HEK293 (cell line): Measurements from ENCODE around the gene TSKU.

ENCODE experiments used
- CTCF ChIA-PET: fragments of 350-600 bp; formaldehyde crosslinking; extraction: SDS; loops from one replicate; lab custom pipeline; 2021; ENCODE audit warnings: antibody characterized with exemption; lab: Yijun Ruan, JAX
- POLR2A ChIA-PET: fragments of 300-600 bp; formaldehyde crosslinking; extraction: SDS; loops from one replicate; lab custom pipeline; 2020; ENCODE audit warnings: antibody characterized with exemption, inconsistent platforms; lab: Yijun Ruan, JAX
- H3K27ac ChIP-seq: fragments of 200-500 bp; sonication (Bioruptor generic); 2 replicates; pipeline ENCODE4 v1.5.1; 2014; ENCODE audit warnings: low read depth, low read length, control low read depth, inconsistent platforms; ENCODE audit errors: extremely low read depth
- H3K36me3 ChIP-seq, 2 experiments: fragments of 200-500 bp in 1 of 2; sonication (Bioruptor generic) in 1 of 2; 1 replicate in 1 of 2; 2 replicates in 1 of 2; pipeline ENCODE4 v1.5.1; 2014 to 2017; ENCODE audit warnings: inconsistent platforms in 2 of 2, low read length in 2 of 2; ENCODE audit not compliant: control insufficient read depth in 2 of 2, insufficient read depth in 1 of 2
- H3K4me1 ChIP-seq: fragments of 200-500 bp; sonication (Bioruptor generic); 2 replicates; pipeline ENCODE4 v1.5.1; 2014; ENCODE audit warnings: mild to moderate bottlenecking, low read length, inconsistent platforms; ENCODE audit not compliant: control insufficient read depth, insufficient read depth
- H3K4me3 ChIP-seq: 2 replicates; pipeline ENCODE4 v1.5.1; 2011; ENCODE audit warnings: low read depth, mild to moderate bottlenecking, control low read depth, low read length, moderate library complexity
- H3K9me3 ChIP-seq: fragments of 200-500 bp; sonication (Bioruptor generic); 2 replicates; pipeline ENCODE4 v1.5.1; 2014; ENCODE audit warnings: low read depth, low read length, inconsistent platforms; ENCODE audit not compliant: control insufficient read depth, insufficient read depth
- HOXD13 ChIP-seq: sonication (generic); formaldehyde crosslinking; IDR thresholded peaks from 2 replicates; pipeline ENCODE4 v1.8.0; 2022; ENCODE audit warnings: missing genetic modification reagents, borderline replicate concordance
- PRDM2 ChIP-seq: fragments of 450-650 bp; formaldehyde crosslinking; IDR thresholded peaks from 2 replicates; pipeline ENCODE4 v1.5.1; 2016; ENCODE audit warnings: missing biosample characterization, missing genetic modification characterization, borderline replicate concordance
- SETDB1 ChIP-seq: IDR thresholded peaks from one replicate; pipeline ENCODE4 v1.6.1; 2017; ENCODE audit warnings: mild to moderate bottlenecking, low read length, moderate library complexity, mixed read lengths; ENCODE audit not compliant: insufficient read length
- ZBTB1 ChIP-seq: fragments of 450-650 bp; formaldehyde crosslinking; IDR thresholded peaks from 2 replicates; pipeline ENCODE4 v1.5.1; 2016; ENCODE audit warnings: missing biosample characterization, missing genetic modification characterization
- ZBTB21 ChIP-seq: fragments of 450-650 bp; formaldehyde crosslinking; IDR thresholded peaks from 2 replicates; pipeline ENCODE4 v1.5.1; 2017; ENCODE audit warnings: missing biosample characterization, missing genetic modification characterization
- ZBTB44 ChIP-seq: fragments of 450-650 bp; IDR thresholded peaks from 2 replicates; pipeline ENCODE4 v1.5.1; 2018; ENCODE audit warnings: missing biosample characterization, mild to moderate bottlenecking, missing genetic modification characterization
- ZFHX2 ChIP-seq: fragments of 450-650 bp; formaldehyde crosslinking; conservative IDR thresholded peaks from 2 replicates; pipeline ENCODE4 v1.5.1; 2016; ENCODE audit warnings: missing biosample characterization, missing genetic modification characterization
- ZFP3 ChIP-seq: fragments of 450-650 bp; formaldehyde crosslinking; IDR thresholded peaks from 2 replicates; pipeline ENCODE4 v1.5.1; 2016; ENCODE audit warnings: low read depth, missing biosample characterization, missing genetic modification characterization
- ZNF133 ChIP-seq: fragments of 450-650 bp; formaldehyde crosslinking; IDR thresholded peaks from 2 replicates; pipeline ENCODE4 v1.5.1; 2016; ENCODE audit warnings: missing biosample characterization, missing genetic modification characterization
- ZNF18 ChIP-seq: fragments of 450-650 bp; formaldehyde crosslinking; IDR thresholded peaks from 2 replicates; pipeline ENCODE4 v1.5.1; 2016; ENCODE audit warnings: missing biosample characterization, missing genetic modification characterization
- ZNF449 ChIP-seq: fragments of 450-650 bp; formaldehyde crosslinking; IDR thresholded peaks from 2 replicates; pipeline ENCODE4 v1.5.1; 2017; ENCODE audit warnings: missing biosample characterization, mild to moderate bottlenecking, missing genetic modification characterization, moderate library complexity
- ZNF558 ChIP-seq: fragments of 450-650 bp; formaldehyde crosslinking; IDR thresholded peaks from 2 replicates; pipeline ENCODE4 v1.5.1; 2016; ENCODE audit warnings: missing biosample characterization, missing genetic modification characterization
- ZNF639 ChIP-seq: fragments of 450-650 bp; formaldehyde crosslinking; IDR thresholded peaks from 2 replicates; pipeline ENCODE4 v1.5.1; 2016; ENCODE audit warnings: missing biosample characterization, missing genetic modification characterization
- ZNF747 ChIP-seq: fragments of 450-650 bp; formaldehyde crosslinking; IDR thresholded peaks from 2 replicates; pipeline ENCODE4 v1.5.1; 2016; ENCODE audit warnings: missing biosample characterization, missing genetic modification characterization
- ZSCAN23 ChIP-seq: fragments of 450-650 bp; formaldehyde crosslinking; IDR thresholded peaks from 2 replicates; pipeline ENCODE4 v1.5.1; 2016; ENCODE audit warnings: missing biosample characterization, missing genetic modification characterization
- TF ChIP-seq, protein P1 (sequence below): fragments of 450-650 bp; formaldehyde crosslinking; IDR thresholded peaks from 2 replicates; pipeline ENCODE4 v1.5.1; 2017; ENCODE audit warnings: missing biosample characterization, missing genetic modification characterization

Gene TSKU

GRCh38 chr11:76786441-76787014 lies 3.4 kb downstream of the TSKU start:
- POLR2A ChIA-PET = no interaction called here
- TF ChIP-seq ZBTB1 (tag by site-specific recombination) (no peak), ZBTB21 (tag by site-specific recombination) (no peak), ZNF747 (tag by site-specific recombination) (no peak), HOXD13 (CRISPR knock-in tag) (no peak), PRDM2 (no peak), SETDB1 (no peak), ZNF558 (no peak), ZFP3 (tag by site-specific recombination) (no peak), ZFHX2 (no peak), ZSCAN23 (no peak), ZBTB44 (tag by site-specific recombination) (no peak), ZNF133 (tag by site-specific recombination) (no peak), ZNF18 (no peak), ZNF639 (tag by site-specific recombination) (no peak), ZNF449 (no peak)
- TF ChIP-seq, protein P1, sequence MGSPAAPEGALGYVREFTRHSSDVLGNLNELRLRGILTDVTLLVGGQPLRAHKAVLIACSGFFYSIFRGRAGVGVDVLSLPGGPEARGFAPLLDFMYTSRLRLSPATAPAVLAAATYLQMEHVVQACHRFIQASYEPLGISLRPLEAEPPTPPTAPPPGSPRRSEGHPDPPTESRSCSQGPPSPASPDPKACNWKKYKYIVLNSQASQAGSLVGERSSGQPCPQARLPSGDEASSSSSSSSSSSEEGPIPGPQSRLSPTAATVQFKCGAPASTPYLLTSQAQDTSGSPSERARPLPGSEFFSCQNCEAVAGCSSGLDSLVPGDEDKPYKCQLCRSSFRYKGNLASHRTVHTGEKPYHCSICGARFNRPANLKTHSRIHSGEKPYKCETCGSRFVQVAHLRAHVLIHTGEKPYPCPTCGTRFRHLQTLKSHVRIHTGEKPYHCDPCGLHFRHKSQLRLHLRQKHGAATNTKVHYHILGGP = no peak
- CTCF ChIA-PET = interaction anchor here (0.6 to 1.4 kb wide), 2 partner anchors 19 to 132 kb away, joined by 3 read pairs; no protein-coding TSS in a partner anchor

More at GRCh38 chr11:76786441-76787014, 3.4 kb downstream of the TSKU start:
- no peaks in the 10 kb centered on the region for H3K9me3 ChIP-seq
- no peak overlapping the region for H3K27ac ChIP-seq
- H3K4me3 ChIP-seq = no peak overlapping the region
- peaks cover 3% of the 10 kb centered on the region; the same call in 1 of the 2 replicates for H3K4me1 ChIP-seq
- H3K36me3 ChIP-seq = no peaks in the 10 kb centered on the region
